HG02763 (cell line): ENCODE data around the gene FOXP1.

Experiments
- ATAC-seq: cut with Tn5 transposase; IDR thresholded peaks from one replicate; pipeline ENCODE4 v1.9.1; 2021; ENCODE audit warnings: mild to moderate bottlenecking, moderate library complexity; ENCODE audit not compliant: unreplicated experiment

The FOXP1 gene

DNA sequence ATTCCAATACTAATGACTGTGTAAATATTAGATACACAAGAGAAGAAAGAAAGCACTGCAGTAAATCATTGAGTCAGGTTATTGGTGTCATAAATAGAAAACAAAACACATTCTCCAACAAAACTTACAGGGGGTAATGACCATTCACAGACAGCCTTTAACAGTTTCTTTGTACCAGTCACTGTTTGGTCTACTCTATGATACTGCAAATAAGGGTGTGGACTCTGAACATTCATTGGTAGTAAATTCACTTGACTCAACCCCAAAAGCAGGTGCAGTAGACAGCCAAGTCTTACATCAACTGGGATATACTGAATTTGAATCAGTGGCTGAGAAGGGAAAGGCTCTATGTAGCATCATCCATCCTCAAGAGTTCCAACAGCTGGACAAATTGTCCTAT is 463.5 kb downstream of the FOXP1 start:
- no peak for ATAC-seq

DNA sequence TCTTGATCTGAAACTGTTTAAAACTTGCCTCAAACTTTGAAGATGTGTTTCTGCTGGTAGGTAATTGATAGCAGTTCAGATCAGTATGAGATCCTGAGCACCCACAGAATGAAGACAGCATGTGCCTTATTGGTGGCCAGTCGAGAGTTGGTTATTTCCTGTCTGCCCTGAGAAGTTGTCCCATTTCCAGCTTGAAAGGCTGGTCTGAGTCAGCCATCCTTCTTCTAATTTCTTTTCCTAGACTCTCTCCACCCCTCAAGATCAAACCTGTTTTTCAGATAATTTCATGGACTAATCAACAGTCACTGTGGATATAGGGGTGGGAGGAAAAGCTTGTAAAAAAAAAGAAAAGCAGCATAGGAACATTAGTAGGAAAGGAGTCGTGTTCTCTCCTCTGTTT is 464.4 kb downstream of the FOXP1 start:
- no peak for ATAC-seq

DNA sequence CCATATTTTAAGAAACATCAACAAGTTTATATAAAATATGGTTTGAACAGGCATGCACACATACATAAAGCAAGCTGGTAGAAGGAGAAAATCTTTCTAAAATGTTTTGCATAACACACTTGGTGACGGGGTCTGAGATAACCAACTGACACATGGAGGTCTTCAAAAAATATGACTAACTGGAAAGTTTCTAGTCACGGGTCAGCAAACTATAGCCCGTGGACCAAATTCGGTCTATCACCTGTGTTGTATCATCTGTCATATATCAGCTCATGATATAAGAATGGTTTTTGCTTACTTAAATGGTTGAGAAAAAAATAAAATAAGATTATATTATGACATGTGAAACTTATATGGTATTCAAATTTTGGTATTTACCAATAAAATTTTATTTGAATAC is 465.1 kb downstream of the FOXP1 start:
- no peak for ATAC-seq

- ATAC-seq = no peak
These were observed 465.8 kb downstream of the FOXP1 start for GRCh38 chr3:71117572-71118247.

GRCh38 chr3:71114610-71115009 is 468.9 kb downstream of the FOXP1 start:
- ATAC-seq = no peak

GRCh38 chr3:71112576-71112975 is 471.0 kb downstream of the FOXP1 start:
- no peak for ATAC-seq

- no peak for ATAC-seq
These were observed 471.6 kb downstream of the FOXP1 start for GRCh38 chr3:71111784-71112440.

- no peak for ATAC-seq
These were observed 472.9 kb downstream of the FOXP1 start for GRCh38 chr3:71110385-71111222.

GRCh38 chr3:71109977-71110285 is 473.6 kb downstream of the FOXP1 start:
- no peak for ATAC-seq

- no peak for ATAC-seq
These were observed 474.1 kb downstream of the FOXP1 start for GRCh38 chr3:71109241-71109976.

DNA sequence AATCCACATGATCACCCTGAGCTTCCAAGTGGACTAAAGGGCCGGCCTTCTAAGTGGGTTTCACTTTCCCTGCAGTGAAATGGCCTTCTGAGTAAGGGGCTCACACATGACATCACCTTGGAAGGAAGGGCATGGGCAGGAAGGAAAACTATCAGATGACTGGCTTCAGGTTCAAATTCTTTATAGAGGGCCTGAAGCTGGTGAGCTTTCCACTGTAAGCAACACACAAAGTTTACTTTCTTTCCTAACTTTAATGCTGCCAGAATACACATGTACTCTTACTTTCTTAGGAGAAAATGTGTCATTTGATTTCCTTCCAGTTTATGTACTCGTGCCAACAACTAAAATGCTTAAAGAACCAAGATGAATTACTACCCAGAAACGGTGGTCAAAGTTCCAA is 475.6 kb downstream of the FOXP1 start:
- no peak for ATAC-seq

DNA sequence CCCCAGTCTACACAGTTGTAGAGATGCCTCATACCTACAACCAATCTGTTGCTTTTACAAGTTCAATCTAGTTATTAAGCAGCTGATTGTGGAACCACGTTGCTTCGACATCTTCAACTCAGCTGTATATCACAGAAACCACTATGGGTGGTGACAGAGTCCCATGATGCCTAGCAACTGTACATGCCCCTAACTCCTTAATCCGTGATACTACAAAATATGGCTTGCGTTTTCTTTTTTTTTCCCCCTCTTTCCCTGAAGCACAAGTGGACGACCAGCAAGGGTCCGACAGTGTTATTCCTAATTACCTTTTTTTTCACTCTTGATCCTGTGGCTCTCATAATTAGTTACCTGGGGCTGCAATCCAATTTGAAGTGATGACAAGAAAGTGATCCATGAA is 478.6 kb downstream of the FOXP1 start:
- ATAC-seq = no peak

DNA sequence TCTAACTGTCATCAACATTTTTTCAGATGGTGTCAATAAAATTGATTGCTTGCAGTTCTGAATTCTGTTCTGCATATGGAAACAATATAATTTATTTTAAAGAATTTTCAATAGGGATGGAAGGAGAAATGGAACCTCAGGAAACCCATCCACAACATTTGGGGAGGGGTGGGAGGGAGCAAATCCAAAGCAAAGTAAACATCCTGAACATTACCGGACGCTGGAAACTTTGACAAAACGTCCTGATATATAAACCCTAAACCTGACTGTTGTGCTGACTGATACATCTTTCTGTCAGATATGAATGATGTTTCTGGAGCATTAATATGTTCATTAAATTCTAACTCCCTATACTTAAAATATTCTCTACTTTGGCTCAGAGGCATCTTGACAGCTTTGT is 479.0 kb downstream of the FOXP1 start:
- ATAC-seq = no peak

- ATAC-seq = no peak
These were observed 479.4 kb downstream of the FOXP1 start for GRCh38 chr3:71104121-71104541.

DNA sequence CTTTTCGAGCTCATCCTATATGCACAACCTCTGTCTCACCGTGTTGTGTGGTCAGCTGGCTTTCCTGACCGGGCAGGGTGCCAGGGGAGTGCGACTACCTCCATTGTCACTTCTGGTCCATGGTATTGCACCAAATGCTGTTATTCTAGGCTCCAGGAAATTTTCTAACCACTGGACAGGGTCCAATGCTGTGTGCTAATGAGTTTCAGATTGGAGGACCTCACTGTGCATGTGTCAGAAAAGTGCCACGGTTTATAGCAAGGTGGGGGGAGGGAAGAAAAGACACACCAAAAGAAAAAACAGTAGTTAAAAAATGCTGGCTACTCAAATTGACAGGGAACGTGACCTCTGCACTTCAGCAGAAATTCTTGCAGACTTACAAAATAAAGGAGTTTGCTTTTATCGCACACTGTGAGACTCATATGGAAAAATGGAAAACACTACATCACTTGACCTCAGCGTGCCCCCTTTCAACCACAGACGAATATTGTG is 480.1 kb downstream of the FOXP1 start:
- ATAC-seq = no peak

DNA sequence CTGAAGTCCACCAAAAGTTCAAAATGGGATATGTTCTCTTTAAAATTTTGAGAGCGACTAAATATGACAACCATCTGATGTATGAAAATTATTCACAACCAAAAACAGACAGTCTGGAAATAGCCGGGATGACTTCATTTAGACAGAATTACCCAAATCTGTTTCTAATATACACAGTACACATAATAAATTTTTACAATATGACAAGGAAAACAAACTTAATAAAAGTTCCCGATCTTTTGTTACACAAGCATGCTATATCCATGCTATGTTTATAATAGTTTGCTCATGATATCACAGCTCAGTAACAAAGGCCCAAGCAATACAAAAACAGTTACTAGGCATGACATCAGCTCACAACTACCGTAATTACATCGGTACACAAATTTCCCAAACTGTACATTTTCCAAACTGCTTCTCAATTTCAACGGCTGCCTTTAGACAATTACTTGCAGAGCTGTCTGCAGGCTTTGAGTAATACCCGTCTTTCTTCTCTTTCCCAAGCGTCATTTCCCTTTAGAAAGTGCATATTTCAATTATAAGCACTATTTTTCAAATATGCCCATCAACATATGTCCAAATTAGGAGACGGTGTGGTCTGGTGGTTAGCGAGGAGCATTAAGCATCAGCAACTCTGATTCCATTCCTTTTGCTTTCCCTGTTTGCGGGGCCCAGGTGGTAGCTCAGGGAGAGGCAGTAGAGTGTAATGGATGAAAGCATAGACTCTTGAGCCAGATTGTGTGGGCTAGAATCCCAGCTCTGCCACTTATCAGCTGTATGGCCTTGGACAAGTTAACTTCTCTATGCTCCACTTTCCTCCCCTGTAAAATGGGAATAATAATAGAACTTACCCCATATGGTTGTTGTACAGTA is 481.2 kb downstream of the FOXP1 start:
- ATAC-seq = no peak

GRCh38 chr3:71101626-71102025 is 481.9 kb downstream of the FOXP1 start:
- no peak for ATAC-seq

DNA sequence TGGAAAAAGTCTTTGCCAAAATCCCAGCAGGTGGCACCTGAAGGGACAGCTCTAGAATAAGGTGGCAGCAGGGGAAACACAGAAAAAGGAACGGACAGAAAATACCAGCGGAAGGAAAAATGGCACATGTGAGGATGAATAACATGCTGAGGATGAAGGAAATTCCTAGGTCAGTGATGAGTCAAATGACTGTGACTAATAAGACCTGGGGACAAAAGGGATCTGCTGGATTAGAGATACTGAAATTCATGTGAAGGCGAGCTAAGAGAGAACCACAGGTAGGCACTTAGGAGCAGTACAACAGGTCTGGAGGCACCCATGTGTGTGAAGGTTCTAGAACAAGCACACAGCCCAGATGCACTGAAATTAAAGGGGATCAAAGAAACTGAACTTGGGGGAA is 482.5 kb downstream of the FOXP1 start:
- ATAC-seq = no peak

DNA sequence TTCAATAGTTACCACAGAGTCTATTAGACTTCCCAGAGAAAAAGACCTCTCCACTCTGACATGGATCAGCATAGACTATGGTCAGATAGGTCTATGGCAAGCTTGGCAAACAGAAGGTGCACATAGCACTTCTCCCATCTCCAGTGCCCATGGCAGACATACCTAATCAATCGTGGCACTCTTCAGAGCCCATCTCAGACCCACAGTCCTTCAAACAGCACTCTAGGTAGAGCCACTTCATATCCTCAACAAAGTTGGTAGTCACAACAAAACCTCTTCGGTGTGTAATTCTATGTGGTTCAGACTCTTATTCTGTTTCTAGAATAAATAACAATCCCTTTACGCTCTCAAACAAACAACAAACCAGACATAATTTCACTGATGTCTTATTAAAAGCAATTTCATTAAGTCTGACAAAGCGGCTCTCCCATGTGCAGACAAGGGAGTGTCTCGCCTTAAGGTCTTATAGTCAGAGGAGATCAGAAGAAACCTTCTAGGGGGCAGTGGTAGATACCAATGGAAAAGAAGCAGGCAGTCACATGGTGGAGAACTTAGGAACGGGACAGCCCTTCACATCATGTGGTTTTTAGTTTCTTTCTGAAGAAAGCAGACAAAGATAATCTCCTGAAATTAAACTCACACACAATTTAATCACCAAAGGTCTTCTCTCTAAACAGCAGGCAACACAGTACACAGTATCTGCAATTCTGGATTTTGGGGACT is 483.4 kb downstream of the FOXP1 start:
- ATAC-seq = no peak

DNA sequence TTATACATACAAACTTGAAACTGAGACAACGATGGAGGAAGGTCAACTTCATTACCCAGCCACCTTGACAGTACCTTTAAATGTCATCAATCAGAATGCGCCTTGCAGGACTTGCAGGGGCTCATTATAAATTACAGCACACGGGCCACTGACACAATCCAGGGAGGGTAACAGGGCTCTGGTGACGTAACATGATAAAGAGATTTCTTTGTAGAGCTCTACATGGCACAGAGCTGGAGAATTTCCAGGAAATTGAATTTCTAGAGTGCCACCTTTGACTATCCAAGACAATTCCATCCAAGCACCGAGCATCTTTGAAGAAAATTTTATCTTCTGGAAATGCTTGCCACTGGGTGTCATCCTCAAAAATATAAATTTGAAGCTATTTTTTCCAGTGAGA is 486.0 kb downstream of the FOXP1 start:
- ATAC-seq = no peak
